EL (cell line): ENCODE data around the gene ADAMTSL5.

Experiments
- DNase-seq: peaks from one replicate; pipeline ENCODE4 v3.0.0-alpha.2; 2016

The ADAMTSL5 gene

GRCh38 chr19:1495051-1495798, 17.6 kb downstream of the ADAMTSL5 start:
- no peak for DNase-seq

DNA sequence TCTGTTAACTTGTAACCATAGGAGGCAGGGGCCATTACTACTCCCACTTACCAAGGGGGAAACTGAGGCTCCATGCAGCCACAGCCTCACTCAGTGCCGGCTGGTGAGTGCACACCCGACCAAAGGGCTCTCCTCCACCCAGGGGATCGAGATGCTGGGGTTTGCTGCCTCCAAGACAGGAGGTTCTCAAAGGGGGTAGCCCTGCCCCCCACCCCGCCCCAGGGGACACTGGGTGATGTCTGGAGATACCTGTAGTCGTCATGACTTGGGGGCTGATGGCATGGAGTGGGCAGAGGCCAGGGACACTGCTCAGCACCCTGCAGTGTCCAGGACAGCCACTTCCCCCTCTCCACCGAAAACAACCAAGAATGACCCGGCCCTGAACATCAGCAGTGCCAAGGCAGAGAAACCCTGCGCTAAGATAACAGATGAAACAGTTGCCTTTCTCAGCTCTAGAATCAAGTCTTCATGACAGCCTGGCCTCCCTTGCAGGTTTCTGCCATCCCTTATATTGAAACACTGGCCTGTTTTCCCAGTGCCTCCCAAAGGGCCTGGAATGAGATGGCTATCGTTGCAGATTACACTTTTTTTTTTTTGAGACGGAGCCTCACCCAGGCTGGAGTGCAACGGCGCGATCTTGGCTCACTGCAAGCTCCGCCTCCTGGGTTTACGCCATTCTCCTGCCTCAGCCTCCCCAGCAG, 18.6 kb downstream of the ADAMTSL5 start:
- DNase-seq = no peak

DNA sequence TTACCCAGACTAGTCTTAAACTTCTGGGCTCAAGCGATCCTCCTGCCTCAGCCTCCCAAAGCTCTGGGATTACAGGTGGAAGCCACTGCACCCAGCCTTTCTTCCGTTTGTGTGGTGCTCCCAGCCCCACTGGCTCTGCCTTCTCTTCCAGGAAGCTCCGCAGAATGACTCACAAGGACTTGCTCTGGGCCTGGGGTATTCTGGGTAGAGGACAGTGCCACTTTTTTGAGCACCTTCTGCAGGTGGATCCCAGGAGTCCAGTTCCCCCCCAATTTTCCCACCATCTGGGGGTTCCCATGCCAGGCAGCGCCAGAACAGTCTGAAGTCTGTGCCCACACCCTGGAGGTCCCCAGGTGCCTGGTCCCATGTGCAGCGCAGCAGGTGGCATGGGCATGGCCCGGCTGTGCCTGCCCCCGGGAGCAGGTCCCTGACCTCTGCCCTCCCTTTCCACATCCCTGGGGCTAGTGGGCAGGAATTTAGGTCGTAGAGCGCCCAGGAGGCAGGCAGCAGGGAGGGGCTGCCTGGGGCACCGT, 20.3 kb downstream of the ADAMTSL5 start:
- DNase-seq = no peak

- DNase-seq = no peak
Measured at GRCh38 chr19:1491849-1492170, 21.0 kb downstream of the ADAMTSL5 start.

DNA sequence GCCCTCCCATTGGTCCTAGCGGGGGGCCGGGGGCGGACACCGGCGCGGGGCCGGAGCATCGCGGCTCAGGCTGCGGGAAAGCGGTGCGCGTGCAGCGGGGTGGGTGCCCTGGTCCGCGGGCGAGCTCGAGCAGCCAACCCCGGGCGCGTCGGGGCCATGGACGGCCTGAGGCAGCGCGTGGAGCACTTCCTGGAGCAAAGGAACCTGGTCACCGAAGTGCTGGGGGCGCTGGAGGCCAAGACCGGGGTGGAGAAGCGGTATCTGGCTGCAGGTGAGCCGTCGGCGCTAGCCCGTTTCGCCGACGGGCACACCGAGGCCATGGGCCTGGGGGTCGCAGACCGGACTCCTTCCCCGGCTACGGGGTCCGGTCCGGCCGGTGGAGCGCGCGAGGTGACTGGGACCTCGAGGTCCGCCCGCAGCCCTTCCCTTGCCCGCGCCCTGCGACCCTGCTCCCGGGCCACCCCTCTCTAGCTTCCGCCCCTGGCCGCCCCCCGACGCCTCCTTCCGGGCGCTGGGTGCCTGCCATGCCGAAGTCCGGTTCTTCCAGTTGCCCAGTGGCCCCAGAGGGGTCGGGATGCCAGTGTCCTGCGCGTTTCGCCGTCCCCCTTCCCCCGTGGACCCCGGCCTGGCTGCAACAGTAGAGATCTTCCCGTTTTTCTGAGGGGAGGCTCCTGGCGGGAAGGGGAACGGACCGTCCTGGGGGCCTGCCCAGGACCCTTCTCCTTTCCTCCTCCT, 21.5 kb downstream of the ADAMTSL5 start, which contains the start of gene REEP6:
Gene REEP6 (plus strand): TSS at position 68 of the 735 bp plus-strand sequence. CDS start 89 bp downstream, at position 157.
- DNase-seq = no peak

- peak; percentile 99 for DNase-seq
Measured at GRCh38 chr19:1490311-1491113, 22.3 kb downstream of the ADAMTSL5 start, which contains the start of gene PCSK4. Gene PCSK4, minus strand, starts transcription at chr19:1490350. Its CDS starts 4 bp downstream, at chr19:1490346.

DNA sequence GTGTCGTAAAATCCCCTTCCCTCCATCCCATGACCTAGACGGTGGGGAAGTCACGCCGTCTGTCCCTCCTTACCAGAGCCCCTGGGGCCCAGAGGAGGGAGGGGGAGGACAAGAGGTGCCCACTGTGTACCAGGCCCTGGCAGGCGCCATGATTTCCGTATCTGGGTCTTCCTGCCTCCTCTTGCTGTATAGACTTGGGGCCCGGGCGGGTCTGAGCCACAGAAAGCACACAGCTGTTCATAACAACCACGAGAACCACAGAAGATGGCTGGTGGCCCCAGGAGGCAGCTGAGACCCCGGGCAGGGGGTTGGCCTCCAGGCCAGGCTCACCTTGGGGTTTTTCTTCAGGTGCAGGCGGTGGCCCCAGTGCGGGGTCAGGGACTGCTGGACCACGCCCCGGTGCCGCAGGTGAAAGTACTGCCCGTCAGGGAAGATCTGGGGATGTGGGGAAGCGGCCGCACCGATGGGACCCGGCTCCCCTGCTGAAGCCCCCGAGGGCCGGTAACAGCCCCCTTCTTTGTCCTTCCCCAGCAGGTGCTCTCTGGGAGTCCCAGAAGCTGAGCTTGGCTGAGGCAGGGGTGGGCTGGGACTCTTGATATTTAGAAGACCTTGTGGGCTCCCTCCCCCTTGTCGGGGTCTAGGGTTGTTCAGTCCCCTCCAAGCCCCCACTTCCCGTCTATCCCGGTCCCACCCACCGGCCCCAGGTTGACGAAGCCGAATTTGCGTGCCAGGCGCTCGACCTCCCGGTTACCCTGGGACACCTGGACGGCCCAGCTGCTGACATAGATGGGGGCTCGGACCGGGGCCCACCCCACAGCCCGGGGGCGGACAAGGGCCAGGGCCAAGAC, 23.1 kb downstream of the ADAMTSL5 start:
- no peak for DNase-seq

DNA sequence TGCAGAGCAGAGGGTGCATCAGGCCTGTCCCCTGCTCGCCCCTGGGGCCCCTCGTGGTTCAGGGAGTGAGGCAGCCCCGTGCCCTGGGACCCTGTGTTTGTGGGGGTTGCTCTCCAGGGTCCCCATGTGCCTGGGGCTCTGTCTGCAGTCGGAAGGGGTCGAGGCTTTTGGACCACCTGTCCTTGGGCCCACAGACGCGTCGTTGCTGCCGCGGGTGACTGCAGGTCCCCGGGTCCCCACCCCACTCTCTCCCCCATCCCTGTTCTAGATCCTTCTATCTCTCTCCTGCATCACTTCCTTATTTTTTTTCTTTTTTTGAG, 24.6 kb downstream of the ADAMTSL5 start:
- DNase-seq = no peak

DNA sequence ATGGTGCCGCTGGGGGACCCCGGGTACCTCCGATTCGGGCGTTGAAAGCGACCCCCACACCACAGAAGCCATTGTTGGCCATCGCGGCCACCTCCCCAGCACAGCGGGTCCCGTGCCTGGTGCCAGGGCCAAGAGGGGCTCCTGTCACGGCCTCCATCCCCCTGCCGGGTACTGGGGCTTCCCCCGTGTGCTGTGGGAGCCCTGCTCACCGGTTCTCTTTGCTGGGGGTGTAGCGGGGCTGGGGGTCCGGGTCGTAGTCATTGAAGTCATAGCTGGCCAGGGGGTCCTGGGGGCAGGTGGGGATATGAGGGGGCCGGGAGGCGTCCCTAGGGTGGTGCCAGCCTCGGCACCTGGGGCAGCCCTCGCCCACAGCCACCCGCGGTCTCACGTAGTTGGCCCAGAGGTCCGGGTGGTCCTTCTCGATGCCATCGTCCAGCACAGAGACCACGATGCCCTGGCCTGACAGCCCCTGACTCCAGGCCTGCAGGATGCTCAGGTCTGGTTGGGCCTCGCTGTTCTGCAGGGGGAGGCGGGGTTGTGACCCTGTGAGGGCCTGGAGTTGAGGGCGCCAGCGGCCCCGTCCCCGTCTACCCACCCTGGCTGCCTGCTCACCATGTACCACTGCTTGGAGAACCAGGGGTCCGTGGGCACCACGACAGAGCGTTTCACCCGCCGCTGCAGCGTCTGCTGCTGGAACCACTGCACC, 25.1 kb downstream of the ADAMTSL5 start:
- DNase-seq = no peak

GRCh38 chr19:1486720-1487575, 25.9 kb downstream of the ADAMTSL5 start:
- no peak for DNase-seq

DNA sequence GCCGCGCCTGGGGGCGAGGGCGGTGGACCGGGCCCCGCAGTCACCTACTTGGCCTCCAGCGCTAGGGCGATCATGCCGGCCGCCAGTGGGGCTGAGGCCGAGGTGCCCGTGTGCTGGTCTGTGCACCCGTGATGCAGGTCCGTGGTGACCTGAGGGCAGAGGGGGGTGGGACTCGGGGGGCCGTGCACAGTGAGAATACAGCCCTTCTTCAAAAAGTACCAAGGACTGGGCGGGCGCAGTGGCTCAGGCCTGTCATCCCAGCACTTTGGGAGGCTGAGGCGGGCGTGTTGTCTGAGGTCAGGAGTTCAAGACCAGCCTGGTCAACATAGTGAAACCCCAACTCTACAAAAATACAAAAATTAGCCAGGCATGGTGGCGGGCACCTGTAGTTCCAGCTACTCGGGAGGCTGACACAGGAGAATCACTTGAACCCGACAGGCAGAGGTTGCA, 28.8 kb downstream of the ADAMTSL5 start:
- DNase-seq = no peak

- no peak for DNase-seq
Measured at GRCh38 chr19:1483131-1483978, 29.5 kb downstream of the ADAMTSL5 start.

DNA sequence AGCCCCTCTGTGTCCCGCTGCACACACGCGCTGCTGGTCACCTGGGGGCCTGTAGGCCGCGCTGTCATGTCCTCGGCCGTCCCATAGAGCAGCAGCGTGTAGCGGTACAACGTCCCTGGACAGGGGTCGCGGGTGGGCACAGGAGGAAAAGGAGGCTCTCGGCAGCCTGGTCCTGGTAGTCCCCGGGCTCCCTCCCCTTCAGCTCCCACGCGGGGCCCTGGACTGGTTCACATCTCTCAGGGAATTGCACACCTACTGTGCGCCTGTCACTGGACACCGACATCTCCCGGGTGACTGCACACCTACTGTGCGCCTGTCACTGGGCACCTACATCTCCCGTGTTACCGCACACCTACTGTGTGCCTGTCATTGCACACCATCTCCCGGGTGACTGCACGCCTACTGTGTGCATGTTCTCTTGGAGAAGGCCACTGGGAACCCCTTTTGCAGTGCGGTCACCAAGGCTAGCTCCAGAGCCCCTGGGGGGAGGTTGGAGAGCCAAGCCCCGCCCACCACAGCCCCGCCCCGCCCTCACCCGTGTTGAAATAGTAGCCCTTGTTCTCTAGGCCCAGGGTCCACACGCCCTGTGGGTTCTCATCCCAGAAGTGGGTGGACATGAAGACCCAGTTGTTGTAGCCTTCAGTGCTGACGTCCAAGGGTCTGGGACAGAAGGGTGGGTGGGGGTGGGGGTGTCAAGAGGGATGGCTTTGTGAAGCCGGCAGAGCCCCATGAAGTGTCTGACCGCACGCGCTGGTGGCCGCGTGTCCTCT, 30.3 kb downstream of the ADAMTSL5 start:
- no peak for DNase-seq

DNA sequence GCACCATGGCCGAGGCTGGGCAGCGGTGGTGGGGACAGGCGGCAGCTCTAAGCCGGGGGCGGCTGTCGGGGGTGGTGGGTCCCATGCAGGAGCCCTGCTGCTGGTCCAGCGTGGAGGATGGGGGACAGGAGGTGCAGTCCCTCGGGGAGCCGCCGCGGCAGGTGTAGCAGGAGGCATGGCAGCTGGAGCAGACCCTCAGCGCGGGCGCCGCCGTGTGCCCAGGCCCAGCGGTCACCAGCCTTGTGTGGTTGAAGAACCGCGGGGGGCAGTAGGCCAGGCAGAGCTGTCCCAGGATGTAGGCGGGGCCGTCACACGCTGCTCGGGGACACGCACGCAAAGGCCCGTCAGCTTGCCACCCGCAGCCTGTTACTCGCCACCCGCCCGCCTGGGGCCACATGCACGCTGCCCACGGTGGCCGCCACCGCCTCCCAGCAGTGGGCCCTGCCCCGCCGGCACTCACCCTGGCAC, 30.9 kb downstream of the ADAMTSL5 start:
- DNase-seq = no peak

DNA sequence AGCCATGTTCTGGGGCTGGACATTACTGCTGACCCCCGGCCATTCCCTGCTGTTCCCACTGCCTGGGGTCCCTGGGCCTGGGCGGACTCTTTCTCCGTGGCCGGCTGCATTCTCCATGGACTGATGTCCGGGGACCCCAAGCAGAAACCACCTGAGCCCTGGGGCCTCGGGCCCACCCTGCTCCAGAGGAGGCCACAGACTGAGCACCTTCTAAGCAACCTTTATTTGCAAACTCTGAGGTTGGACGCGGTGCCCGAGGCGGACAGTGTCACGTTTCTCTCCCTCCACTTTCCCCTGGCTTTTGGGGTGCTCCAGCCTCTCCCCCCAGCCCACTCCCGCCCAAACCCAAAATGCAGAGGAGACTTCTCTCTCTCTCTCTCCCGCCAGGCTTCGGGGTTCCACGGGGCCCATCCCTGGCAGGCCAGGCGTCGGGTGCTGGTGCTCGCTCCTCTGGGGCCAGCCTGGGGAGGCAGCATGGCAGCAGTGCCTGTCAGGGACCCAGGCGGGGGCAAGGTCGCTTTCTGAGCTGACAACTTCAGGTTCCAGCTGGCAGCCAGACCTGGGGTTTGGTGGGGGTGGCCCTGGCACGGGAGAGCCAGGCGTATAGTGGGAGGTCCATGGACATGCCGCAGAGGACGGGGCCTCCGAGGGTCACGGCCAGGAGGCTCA, 31.5 kb downstream of the ADAMTSL5 start:
- no peak for DNase-seq

DNA sequence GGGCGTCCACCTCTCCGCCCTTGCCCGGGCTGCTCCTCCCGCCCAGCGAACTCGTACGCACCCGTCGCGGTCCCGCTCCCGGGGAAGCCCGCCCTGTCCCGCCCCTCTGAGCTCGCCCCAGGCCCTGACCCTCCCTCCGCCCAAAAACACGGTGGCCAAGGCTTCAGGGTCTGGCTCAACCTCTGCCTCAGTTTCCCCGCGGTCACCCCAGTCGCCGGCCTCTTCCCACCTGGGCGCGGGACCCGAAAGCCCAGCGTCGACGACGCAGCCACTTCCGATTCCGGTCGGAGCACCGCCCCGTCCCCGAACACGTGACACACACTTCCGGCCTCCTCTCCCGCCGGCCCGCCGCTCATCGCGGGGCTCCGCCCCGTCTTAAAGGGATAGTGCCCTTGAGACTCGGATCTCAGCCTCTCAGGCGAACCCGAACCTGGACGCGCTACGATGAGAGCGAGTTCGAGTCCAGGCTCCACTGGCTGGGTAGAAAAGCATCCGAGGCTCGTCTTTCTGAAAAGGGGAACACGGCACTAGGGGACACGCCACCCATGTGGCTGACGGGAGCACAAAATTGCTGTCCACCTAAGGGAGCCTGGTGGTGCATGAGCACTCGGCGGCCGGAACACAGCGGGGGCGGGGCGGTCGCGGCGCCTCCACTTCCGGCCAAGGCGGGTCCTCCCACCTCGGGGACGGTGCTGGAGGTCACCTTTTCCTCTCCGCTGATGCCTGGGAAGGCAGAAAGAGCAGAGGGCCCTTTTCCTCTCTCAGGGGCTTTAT, 33.7 kb downstream of the ADAMTSL5 start, which contains the start of gene C19orf25:
Gene C19orf25 (minus strand): TSS at position 282 of the 774 bp plus-strand sequence. CDS start 312 bp downstream, outside the sequence.
- peak; percentile 94 for DNase-seq
